ENCODE results near the gene MX1. TPM values are rescaled to one million over a fixed set of nuclear protein-coding genes. Genes with fewer than 3 reads are reported as not detected.

Gene MX1
- total and polyA plus RNA-seq, 11 donors = 6.2 to 53.9 (median 13.6) TPM

GRCh38 chr21:41470054-41470453 lies 44.0 kb downstream of the MX1 start:
- H3K36me3 ChIP-seq = no peaks in the 10 kb centered on the region
- TF ChIP-seq CTCF (IDR thresholded peaks at IDR 0.05) (no peak), POLR2A (IDR thresholded peaks at IDR 0.05) (no peak)
- no peak overlapping the region for H3K27ac ChIP-seq
- no peak for ATAC-seq
- DNase-seq = no peak
- intact Hi-C loops (cut with DNase I) = no loop called here
- WGBS, 4 donors = 48 to 56% (median 52%) methylated on average over 5 of the region's 5 CpGs
- no peaks in the 10 kb centered on the region for H3K4me1 ChIP-seq
- H3K27me3 ChIP-seq = peaks cover 0 to 61% (median 14%) of the 10 kb centered on the region in 9 donors
- H3K4me3 ChIP-seq = no peak overlapping the region
- no peaks in the 10 kb centered on the region for H3K9me3 ChIP-seq

- intact Hi-C loops (cut with DNase I) = no loop called here
- H3K36me3 ChIP-seq = no peaks in the 10 kb centered on the region
- H3K4me3 ChIP-seq = no peak overlapping the region
- no peak for ATAC-seq
- DNase-seq = no peak
- 66 to 84% (median 79%) methylated on average over 8 to 33 of the region's 33 CpGs for WGBS, 4 donors
- H3K27ac ChIP-seq = no peak overlapping the region
- no peaks in the 10 kb centered on the region for H3K4me1 ChIP-seq
- H3K9me3 ChIP-seq = no peaks in the 10 kb centered on the region
- TF ChIP-seq POLR2A (IDR thresholded peaks at IDR 0.05) (no peak), CTCF (IDR thresholded peaks at IDR 0.05) (no peak)
- H3K27me3 ChIP-seq = peaks cover 0 to 52% (median 14%) of the 10 kb centered on the region in 9 donors
Observed at GRCh38 chr21:41472753-41473548, 46.9 kb downstream of the MX1 start.

- H3K27ac ChIP-seq = no peak overlapping the region
- DNase-seq (no peak), ATAC-seq (no peak)
- no peaks in the 10 kb centered on the region for H3K4me1 ChIP-seq
- H3K4me3 ChIP-seq = no peak overlapping the region
- intact Hi-C loops (cut with DNase I) = no loop called here
- 76 to 82% (median 78%) methylated on average over 14 to 15 of the region's 15 CpGs for WGBS, 4 donors
- TF ChIP-seq POLR2A (IDR thresholded peaks at IDR 0.05) (no peak), CTCF (IDR thresholded peaks at IDR 0.05) (no peak)
- no peaks in the 10 kb centered on the region for H3K9me3 ChIP-seq
- H3K36me3 ChIP-seq = no peaks in the 10 kb centered on the region
- H3K27me3 ChIP-seq = peaks cover 2 to 49% (median 14%) of the 10 kb centered on the region in 9 donors
Observed at GRCh38 chr21:41475714-41476420, 49.8 kb downstream of the MX1 start.

GRCh38 chr21:41477641-41478318 lies 51.7 kb downstream of the MX1 start:
- DNase-seq = no peak
- peaks cover 0 to 30% (median 8%) of the 10 kb centered on the region in 9 donors for H3K27me3 ChIP-seq
- ATAC-seq = no peak
- TF ChIP-seq CTCF (IDR thresholded peaks at IDR 0.05) = no peak
- no peak for TF ChIP-seq POLR2A (IDR thresholded peaks at IDR 0.05)
- WGBS, 4 donors = 28 to 31% (median 30%) methylated on average over 12 to 15 of the region's 15 CpGs
- H3K4me3 ChIP-seq = no peak overlapping the region
- H3K4me1 ChIP-seq = no peaks in the 10 kb centered on the region
- H3K27ac ChIP-seq = no peak overlapping the region
- intact Hi-C loops (cut with DNase I) = no loop called here
- H3K9me3 ChIP-seq = no peaks in the 10 kb centered on the region
- H3K36me3 ChIP-seq = no peaks in the 10 kb centered on the region
